Urinary bladder (tissue), 4 donors: ENCODE measurements around the gene MAP6. TPM values are rescaled to one million over a fixed set of nuclear protein-coding genes. Genes with fewer than 3 reads are reported as not detected.

Source experiments
- DNase-seq: peaks from one replicate; pipeline ENCODE4 v3.0.0-alpha.2; 2015; ENCODE audit errors: extremely low spot score
- H3K27ac ChIP-seq: one replicate; pipeline ENCODE4 v1.5.1; 2013; ENCODE audit warnings: low read depth, mild to moderate bottlenecking, moderate library complexity
- H3K36me3 ChIP-seq: one replicate; pipeline ENCODE4 v1.6.1; 2013; ENCODE audit warnings: mild to moderate bottlenecking, moderate library complexity; ENCODE audit not compliant: insufficient read depth
- H3K4me1 ChIP-seq: one replicate; pipeline ENCODE4 v1.6.1; 2013; ENCODE audit warnings: mild to moderate bottlenecking, moderate library complexity; ENCODE audit not compliant: insufficient read depth
- H3K4me3 ChIP-seq: one replicate; pipeline ENCODE4 v1.5.1; 2013; ENCODE audit warnings: low read depth, low read length
- WGBS: extraction: QIAGEN DNeasy Blood & Tissue Kit; methylation state at CpG from one replicate; pipeline ENCODE4 v1.1.7; 2013; 5-methylcytosine and 5-hydroxymethylcytosine counted together
- polyA plus RNA-seq: library from polyadenylated mRNA; stranded (reverse); fragments of 200-250 nt; gene quantifications from one replicate; pipeline ENCODE4 v1.2.3, GENCODE V29; 2013
- total RNA-seq: library from RNA; depleted of rRNA; stranded (reverse); fragments of >200 nt; gene quantifications from one replicate; pipeline ENCODE4 v1.2.3, GENCODE V29; 2014
- donor health status: healthy with polysubstance abuse.
- donor health status: healthy.

MAP6 gene
- total and polyA plus RNA-seq, 2 donors, result 5.6 to 8.0 TPM

GRCh38 chr11:75572744-75573143, 96.1 kb downstream of the MAP6 start:
- DNase-seq, result no peak
- 52% methylated on average over 8 of the region's 8 CpGs for WGBS

GRCh38 chr11:75571625-75572024, 97.2 kb downstream of the MAP6 start:
- H3K27ac ChIP-seq, result no peak overlapping the region
- no peak for DNase-seq
- WGBS, result 95% methylated on average over 14 of the region's 14 CpGs
- no peak overlapping the region for H3K4me3 ChIP-seq
- H3K4me1 ChIP-seq, result no peaks in the 10 kb centered on the region
- peaks cover 15% of the 10 kb centered on the region for H3K36me3 ChIP-seq

More at GRCh38 chr11:75572744-75573143, 96.1 kb downstream of the MAP6 start:
- peaks cover 15% of the 10 kb centered on the region for H3K36me3 ChIP-seq
- H3K27ac ChIP-seq, result no peak overlapping the region
- H3K4me3 ChIP-seq, result no peak overlapping the region
- no peaks in the 10 kb centered on the region for H3K4me1 ChIP-seq

- H3K4me1 ChIP-seq, result no peaks in the 10 kb centered on the region
- peaks cover 15% of the 10 kb centered on the region for H3K36me3 ChIP-seq
- 63% methylated on average over 9 of the region's 9 CpGs for WGBS
- no peak overlapping the region for H3K4me3 ChIP-seq
- DNase-seq, result no peak
- H3K27ac ChIP-seq, result no peak overlapping the region
These were observed 98.2 kb downstream of the MAP6 start for GRCh38 chr11:75570559-75571139.

DNA sequence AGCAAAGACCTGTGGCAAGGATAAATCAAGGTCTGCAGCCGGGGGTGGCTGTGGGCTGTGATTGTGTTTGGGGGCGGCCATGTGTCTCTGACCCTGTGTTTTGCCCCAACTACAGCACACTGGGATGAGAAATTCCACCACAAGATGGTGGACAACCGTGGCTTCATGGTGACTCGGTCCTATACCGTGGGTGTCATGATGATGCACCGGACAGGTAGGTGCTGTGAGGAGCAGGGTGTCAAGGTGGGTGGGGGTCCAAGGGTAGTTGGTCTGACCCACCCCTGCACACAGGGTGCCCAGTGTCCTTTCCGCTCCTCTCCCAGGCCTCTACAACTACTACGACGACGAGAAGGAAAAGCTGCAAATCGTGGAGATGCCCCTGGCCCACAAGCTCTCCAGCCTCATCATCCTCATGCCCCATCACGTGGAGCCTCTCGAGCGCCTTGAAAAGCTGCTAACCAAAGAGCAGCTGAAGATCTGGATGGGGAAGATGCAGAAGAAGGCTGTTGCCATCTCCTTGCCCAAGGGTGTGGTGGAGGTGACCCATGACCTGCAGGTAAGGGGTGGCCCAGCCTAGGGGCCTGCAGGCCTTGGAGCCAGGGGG, 100.1 kb downstream of the MAP6 start:
- Histone ChIP-seq H3K27ac (no peak overlapping the region), H3K36me3 (peaks cover 15% of the 10 kb centered on the region), H3K4me1 (no peaks in the 10 kb centered on the region)

DNA sequence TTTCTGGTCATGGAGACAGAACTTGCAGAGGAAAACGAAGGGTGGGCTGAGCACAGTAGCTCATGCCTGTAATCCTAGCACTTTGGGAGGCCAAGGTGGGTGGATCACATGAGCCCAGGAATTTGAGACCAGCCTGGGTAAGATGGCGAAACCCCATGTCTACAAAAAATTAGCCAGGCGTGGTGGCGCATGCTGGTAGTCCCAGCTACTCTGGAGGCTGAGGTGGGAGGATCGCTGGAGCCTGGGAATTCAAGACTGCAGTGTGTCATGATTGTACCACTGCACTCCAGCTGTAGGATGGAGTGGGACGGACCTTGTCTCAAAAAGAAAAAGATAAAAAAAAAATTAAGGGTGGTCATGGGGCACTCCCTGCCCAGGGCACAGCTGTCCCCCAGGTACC, 100.9 kb downstream of the MAP6 start:
- no peak overlapping the region for H3K4me3 ChIP-seq
- 81% methylated on average over 6 of the region's 6 CpGs for WGBS
- H3K4me1 ChIP-seq, result no peaks in the 10 kb centered on the region
- DNase-seq, result no peak
- peaks cover 15% of the 10 kb centered on the region for H3K36me3 ChIP-seq
- no peak overlapping the region for H3K27ac ChIP-seq

More for the DNA sequence above, 100.1 kb downstream of the MAP6 start:
- 79% methylated on average over 14 of the region's 14 CpGs for WGBS
- DNase-seq, result no peak
- no peak overlapping the region for H3K4me3 ChIP-seq

- H3K4me1 ChIP-seq, result no peaks in the 10 kb centered on the region
- no peak overlapping the region for H3K27ac ChIP-seq
- no peak for DNase-seq
- no peak overlapping the region for H3K4me3 ChIP-seq
- 89% methylated on average over 34 of the region's 34 CpGs for WGBS
- H3K36me3 ChIP-seq, result peaks cover 13% of the 10 kb centered on the region
These were observed 102.0 kb downstream of the MAP6 start for GRCh38 chr11:75566763-75567279.

DNA sequence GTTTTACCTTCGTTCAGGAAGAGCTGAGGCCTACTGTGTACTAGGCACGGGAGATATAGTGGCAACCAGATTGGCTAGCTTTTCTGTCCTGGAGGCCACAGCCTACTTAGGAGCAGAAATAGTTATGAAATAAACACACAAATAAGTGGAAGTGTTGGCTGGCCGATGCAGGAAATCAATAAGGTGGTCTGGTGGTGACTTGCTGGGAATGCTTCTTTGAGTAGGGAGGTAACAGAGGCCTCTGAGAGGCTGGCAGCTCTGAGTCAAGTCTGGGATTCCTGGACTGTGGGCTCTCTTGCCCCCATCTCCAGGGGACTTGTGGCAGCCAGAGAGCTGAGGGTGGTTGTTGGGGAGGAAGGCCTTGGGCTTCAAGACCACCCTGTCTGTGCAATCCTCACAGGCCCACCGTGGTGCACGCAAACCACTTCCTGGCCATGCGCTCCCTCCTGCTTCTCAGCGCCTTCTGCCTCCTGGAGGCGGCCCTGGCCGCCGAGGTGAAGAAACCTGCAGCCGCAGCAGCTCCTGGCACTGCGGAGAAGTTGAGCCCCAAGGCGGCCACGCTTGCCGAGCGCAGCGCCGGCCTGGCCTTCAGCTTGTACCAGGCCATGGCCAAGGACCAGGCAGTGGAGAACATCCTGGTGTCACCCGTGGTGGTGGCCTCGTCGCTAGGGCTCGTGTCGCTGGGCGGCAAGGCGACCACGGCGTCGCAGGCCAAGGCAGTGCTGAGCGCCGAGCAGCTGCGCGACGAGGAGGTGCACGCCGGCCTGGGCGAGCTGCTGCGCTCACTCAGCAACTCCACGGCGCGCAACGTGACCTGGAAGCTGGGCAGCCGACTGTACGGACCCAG, 102.7 kb downstream of the MAP6 start:
- WGBS, result 80% methylated on average over 43 of the region's 43 CpGs
- no peak for DNase-seq
- Histone ChIP-seq H3K27ac (peak overlapping the region; percentile 54), H3K4me3 (no peak overlapping the region), H3K36me3 (peaks cover 11% of the 10 kb centered on the region), H3K4me1 (no peaks in the 10 kb centered on the region)

DNA sequence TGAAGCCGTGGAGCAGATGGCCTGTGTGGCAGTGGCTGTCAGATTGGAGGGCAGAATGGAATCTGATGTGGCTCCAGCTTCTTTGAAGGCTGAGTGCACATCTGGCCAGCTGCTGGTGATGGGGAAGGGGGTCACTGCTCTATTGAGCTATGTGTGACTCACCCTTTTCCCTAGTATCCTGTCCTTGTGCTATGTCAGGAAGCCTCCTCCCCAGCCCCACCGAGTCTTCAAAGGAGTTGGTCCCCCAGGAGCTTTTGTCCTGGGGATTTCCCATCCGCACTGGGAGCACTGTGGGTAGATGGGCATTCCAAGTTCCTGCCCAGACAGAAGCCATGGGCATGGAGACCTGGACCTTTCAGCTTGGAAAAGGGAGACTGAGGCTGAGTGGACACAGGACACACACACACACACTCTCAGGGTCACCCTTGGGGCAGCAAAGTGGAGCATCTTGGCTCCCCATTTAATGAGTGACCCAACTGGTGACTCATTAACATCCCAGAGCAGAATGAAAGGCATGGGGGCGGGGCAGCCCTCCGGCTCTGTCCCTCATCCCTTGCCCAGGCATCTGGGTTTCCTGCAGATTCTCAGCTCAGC, 103.5 kb downstream of the MAP6 start:
- no peak for DNase-seq
- H3K4me1 ChIP-seq, result no peaks in the 10 kb centered on the region
- H3K36me3 ChIP-seq, result peaks cover 8% of the 10 kb centered on the region

DNA sequence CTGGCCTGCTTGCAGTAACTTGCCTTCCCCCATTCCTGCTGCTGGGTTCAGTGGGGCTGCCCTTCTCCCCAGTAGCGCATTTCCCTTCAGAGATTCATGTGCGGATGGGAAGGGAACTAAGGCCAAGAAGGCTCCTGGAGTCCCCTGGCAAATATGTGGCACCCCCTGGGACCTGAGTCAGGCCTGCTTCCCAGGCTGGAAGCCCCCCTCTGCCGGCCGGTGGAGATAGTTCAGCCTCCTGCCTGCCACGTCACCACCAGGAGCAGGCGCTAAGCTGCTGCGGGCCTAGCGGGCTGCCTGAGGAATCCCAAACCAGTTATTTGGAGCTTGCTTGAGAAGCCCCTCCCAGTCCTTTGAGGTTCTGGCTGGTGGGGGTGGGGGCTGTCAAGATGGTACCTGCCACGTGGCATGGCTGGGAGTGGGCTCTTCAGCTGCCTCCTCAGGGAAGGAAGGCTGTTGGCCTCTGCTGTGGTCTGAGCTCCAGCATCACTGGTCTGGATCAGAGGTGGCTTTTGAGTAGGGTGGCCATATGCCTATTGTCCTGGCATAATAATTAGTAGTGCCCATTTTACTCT, 104.8 kb downstream of the MAP6 start:
- DNase-seq, result no peak

More for the DNA sequence above, 103.5 kb downstream of the MAP6 start:
- H3K4me3 ChIP-seq, result no peak overlapping the region
- peak overlapping the region; percentile 54 for H3K27ac ChIP-seq
- 22% methylated on average over 5 of the region's 5 CpGs for WGBS

GRCh38 chr11:75563501-75563977, 105.3 kb downstream of the MAP6 start:
- H3K4me1 ChIP-seq, result no peaks in the 10 kb centered on the region
- DNase-seq, result no peak
- H3K4me3 ChIP-seq, result peak overlapping the region; percentile 65
- WGBS, result 8% methylated on average over 5 of the region's 5 CpGs
- peak overlapping the region; percentile 92 for H3K27ac ChIP-seq
- no peaks in the 10 kb centered on the region for H3K36me3 ChIP-seq

More for the DNA sequence above, 104.8 kb downstream of the MAP6 start:
- no peaks in the 10 kb centered on the region for H3K4me1 ChIP-seq
- H3K27ac ChIP-seq, result peak overlapping the region; percentile 92
- peak overlapping the region; percentile 65 for H3K4me3 ChIP-seq
- 9% methylated on average over 9 of the region's 9 CpGs for WGBS
- peaks cover 4% of the 10 kb centered on the region for H3K36me3 ChIP-seq

DNA sequence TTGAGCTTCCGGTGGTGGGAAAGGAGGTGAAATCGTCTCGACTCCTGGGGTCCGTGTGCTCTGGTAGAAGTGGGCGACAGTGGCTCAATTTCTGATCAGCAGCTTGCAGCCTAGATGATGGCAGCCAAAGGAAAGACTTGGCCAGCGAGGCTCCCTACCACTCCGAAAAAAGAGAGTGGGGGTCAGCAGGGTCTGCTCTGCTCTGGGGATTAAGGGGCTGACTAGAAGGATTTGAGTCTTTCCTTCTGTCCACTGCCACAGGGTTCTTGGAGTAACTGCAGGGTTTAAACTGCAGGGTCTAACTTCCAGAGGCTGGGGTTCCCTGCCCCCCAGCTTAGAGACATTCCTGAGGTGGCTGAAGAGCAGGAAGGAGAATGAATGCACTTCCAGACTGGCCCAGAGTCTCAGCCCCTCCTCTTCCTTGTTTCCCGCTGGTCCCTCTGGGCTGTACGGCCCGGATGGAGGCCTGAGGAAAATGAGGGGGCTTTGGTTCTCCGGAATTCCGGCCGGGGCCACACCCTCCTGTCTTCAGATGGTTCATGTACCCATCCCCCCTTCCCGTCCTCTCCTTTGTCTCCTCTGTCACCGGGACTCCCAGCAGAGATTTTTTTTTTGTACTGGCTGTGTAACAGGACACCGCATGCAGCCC, 105.9 kb downstream of the MAP6 start:
- DNase-seq, result no peak
- H3K4me1 ChIP-seq, result no peaks in the 10 kb centered on the region
- WGBS, result 2% methylated on average over 16 of the region's 16 CpGs
- peak overlapping the region; percentile 92 for H3K27ac ChIP-seq
- H3K36me3 ChIP-seq, result no peaks in the 10 kb centered on the region
- H3K4me3 ChIP-seq, result peak overlapping the region; percentile 65

GRCh38 chr11:75562048-75562835, 106.6 kb downstream of the MAP6 start, which contains the start of gene SERPINH1:
TSS of gene SERPINH1 (plus strand) at chr11:75562253. CDS start at chr11:75566350, 4,097 bp downstream.
- Histone ChIP-seq H3K36me3 (no peaks in the 10 kb centered on the region), H3K4me1 (no peaks in the 10 kb centered on the region), H3K27ac (peak within 1 kb of the TSS; percentile 92), H3K4me3 (peak within 1 kb of the TSS; percentile 65)
- peak; percentile 84 for DNase-seq
- WGBS, result under 1% methylated on average over 51 of the region's 51 CpGs
